ENCODE data around the gene TBC1D30. TPM values are rescaled to one million over a fixed set of nuclear protein-coding genes. Genes with fewer than 3 reads are reported as not detected.

Gene TBC1D30
- total RNA-seq, 1 experiment from 2014 or later, result 8.9 TPM

GRCh38 chr12:64912516-64913255 is 88.2 kb downstream of the TBC1D30 start:
- in situ Hi-C loops (cut with HindIII; ENCODE audit: low pct_unique_long_range_greater_than_20kb, low sequenced_read_pairs), result no loop called here
- BruUV-seq (replicated peaks), result no TSS peak
- Histone ChIP-seq H3K27ac (ENCODE audit: low read length) (no peak overlapping the region), H3K4me1 (ENCODE audit: control insufficient read depth, insufficient read depth, low read length) (no peaks in the 10 kb centered on the region), H3K9me3 (ENCODE audit: control insufficient read depth, insufficient read depth, low read depth, low read length) (no peaks in the 10 kb centered on the region), H3K27me3 (ENCODE audit: control insufficient read depth, insufficient read depth, low read length) (peaks cover 20% of the 10 kb centered on the region), H3K4me3 (ENCODE audit: low read depth in 2 of 2, low read length in 2 of 2) (no peak overlapping the region), H3K36me3 (ENCODE audit: control insufficient read depth, insufficient read depth, low read length) (no peaks in the 10 kb centered on the region)
- intact Hi-C loops (cut with micrococcal nuclease; ENCODE audit: unreplicated experiment), result no loop called here
- TF ChIP-seq TCF7L2 (IDR thresholded peaks at IDR 0.05; ENCODE audit: low read depth, low read length), result no peak
- TF ChIP-seq CTCF (IDR thresholded peaks at IDR 0.05), result no peak
- no peak for TF ChIP-seq SIN3A (IDR thresholded peaks at IDR 0.05; ENCODE audit: borderline replicate concordance, insufficient read depth, low read depth, low read length)
- no peak for TF ChIP-seq REST (IDR thresholded peaks at IDR 0.05; ENCODE audit: insufficient read depth in 1 of 2, low read depth in 2 of 2, low read length in 1 of 2)
- TF ChIP-seq POLR2AphosphoS5 (IDR thresholded peaks at IDR 0.05; ENCODE audit: low read depth, low read length), result no peak
- DNase-seq (ENCODE audit: low read depth, low spot score), result no peak
- CTCF ChIA-PET, result no interaction called here
- POLR2A ChIA-PET, result no interaction called here
- no peak for ATAC-seq

GRCh38 chr12:64915242-64915641 is 90.8 kb downstream of the TBC1D30 start:
- Histone ChIP-seq H3K4me1 (ENCODE audit: control insufficient read depth, insufficient read depth, low read length) (no peaks in the 10 kb centered on the region), H3K27me3 (ENCODE audit: control insufficient read depth, insufficient read depth, low read length) (peaks cover 29% of the 10 kb centered on the region), H3K9me3 (ENCODE audit: control insufficient read depth, insufficient read depth, low read depth, low read length) (no peaks in the 10 kb centered on the region), H3K27ac (ENCODE audit: low read length) (no peak overlapping the region), H3K4me3 (ENCODE audit: low read depth in 2 of 2, low read length in 2 of 2) (no peak overlapping the region), H3K36me3 (ENCODE audit: control insufficient read depth, insufficient read depth, low read length) (no peaks in the 10 kb centered on the region)
- DNase-seq (ENCODE audit: low read depth, low spot score), result no peak
- ChIA-PET CTCF (no interaction called here), POLR2A (interaction anchor here (0.6 kb wide), 1 partner anchor 33 kb away, joined by 3 read pairs; no protein-coding TSS in a partner anchor)
- in situ Hi-C loops (cut with HindIII; ENCODE audit: low pct_unique_long_range_greater_than_20kb, low sequenced_read_pairs) (no loop called here), intact Hi-C loops (cut with micrococcal nuclease; ENCODE audit: unreplicated experiment) (no loop called here)
- BruUV-seq (replicated peaks), result no TSS peak
- ATAC-seq, result no peak
- no peak for TF ChIP-seq SIN3A (IDR thresholded peaks at IDR 0.05; ENCODE audit: borderline replicate concordance, insufficient read depth, low read depth, low read length)
- no peak for TF ChIP-seq POLR2AphosphoS5 (IDR thresholded peaks at IDR 0.05; ENCODE audit: low read depth, low read length)
- no peak for TF ChIP-seq TCF7L2 (IDR thresholded peaks at IDR 0.05; ENCODE audit: low read depth, low read length)
- no peak for TF ChIP-seq REST (IDR thresholded peaks at IDR 0.05; ENCODE audit: insufficient read depth in 1 of 2, low read depth in 2 of 2, low read length in 1 of 2)
- no peak for TF ChIP-seq CTCF (IDR thresholded peaks at IDR 0.05)

All from Panc1 (cell line).